HEK293 (cell line): ENCODE results near the gene DUS1L.

Experiments
- CTCF ChIA-PET: fragments of 350-600 bp; formaldehyde crosslinking; extraction: SDS; loops from one replicate; lab custom pipeline; 2021; ENCODE audit warnings: antibody characterized with exemption; lab: Yijun Ruan, JAX
- POLR2A ChIA-PET: fragments of 300-600 bp; formaldehyde crosslinking; extraction: SDS; loops from one replicate; lab custom pipeline; 2020; ENCODE audit warnings: antibody characterized with exemption, inconsistent platforms; lab: Yijun Ruan, JAX
- H3K27ac ChIP-seq: fragments of 200-500 bp; sonication (Bioruptor generic); 2 replicates; pipeline ENCODE4 v1.5.1; 2014; ENCODE audit warnings: low read depth, low read length, control low read depth, inconsistent platforms; ENCODE audit errors: extremely low read depth
- H3K36me3 ChIP-seq, 2 experiments: fragments of 200-500 bp in 1 of 2; sonication (Bioruptor generic) in 1 of 2; 1 replicate in 1 of 2; 2 replicates in 1 of 2; pipeline ENCODE4 v1.5.1; 2014 to 2017; ENCODE audit warnings: inconsistent platforms in 2 of 2, low read length in 2 of 2; ENCODE audit not compliant: control insufficient read depth in 2 of 2, insufficient read depth in 1 of 2
- H3K4me1 ChIP-seq: fragments of 200-500 bp; sonication (Bioruptor generic); 2 replicates; pipeline ENCODE4 v1.5.1; 2014; ENCODE audit warnings: mild to moderate bottlenecking, low read length, inconsistent platforms; ENCODE audit not compliant: control insufficient read depth, insufficient read depth
- H3K4me3 ChIP-seq: 2 replicates; pipeline ENCODE4 v1.5.1; 2011; ENCODE audit warnings: low read depth, mild to moderate bottlenecking, control low read depth, low read length, moderate library complexity
- H3K9me3 ChIP-seq: fragments of 200-500 bp; sonication (Bioruptor generic); 2 replicates; pipeline ENCODE4 v1.5.1; 2014; ENCODE audit warnings: low read depth, low read length, inconsistent platforms; ENCODE audit not compliant: control insufficient read depth, insufficient read depth
- GLIS2 ChIP-seq: fragments of 450-650 bp; formaldehyde crosslinking; IDR thresholded peaks from 2 replicates; pipeline ENCODE4 v1.5.1; 2016; ENCODE audit warnings: missing biosample characterization, missing genetic modification characterization
- IKZF3 ChIP-seq: fragments of 450-650 bp; IDR thresholded peaks from 2 replicates; pipeline ENCODE4 v1.5.0; 2018; ENCODE audit warnings: missing biosample characterization, mild to moderate bottlenecking, missing genetic modification characterization, moderate library complexity
- KLF17 ChIP-seq: fragments of 450-650 bp; formaldehyde crosslinking; IDR thresholded peaks from 2 replicates; pipeline ENCODE4 v1.5.1; 2016; ENCODE audit warnings: missing biosample characterization, missing genetic modification characterization
- KLF7 ChIP-seq: fragments of 450-650 bp; formaldehyde crosslinking; IDR thresholded peaks from 2 replicates; pipeline ENCODE4 v1.5.1; 2016; ENCODE audit warnings: missing biosample characterization, missing genetic modification characterization, borderline replicate concordance
- SCRT2 ChIP-seq: fragments of 450-650 bp; formaldehyde crosslinking; IDR thresholded peaks from 2 replicates; pipeline ENCODE4 v1.5.1; 2016; ENCODE audit warnings: missing biosample characterization, missing genetic modification characterization
- SETDB1 ChIP-seq: IDR thresholded peaks from one replicate; pipeline ENCODE4 v1.6.1; 2017; ENCODE audit warnings: mild to moderate bottlenecking, low read length, moderate library complexity, mixed read lengths; ENCODE audit not compliant: insufficient read length
- SP7 ChIP-seq: fragments of 450-650 bp; formaldehyde crosslinking; IDR thresholded peaks from 2 replicates; pipeline ENCODE4 v1.5.1; 2016; ENCODE audit warnings: missing biosample characterization, missing genetic modification characterization
- ZIC2 ChIP-seq: fragments of 450-650 bp; formaldehyde crosslinking; IDR thresholded peaks from 2 replicates; pipeline ENCODE4 v1.5.1; 2016; ENCODE audit warnings: missing biosample characterization, missing genetic modification characterization
- ZNF138 ChIP-seq: fragments of 450-650 bp; formaldehyde crosslinking; IDR thresholded peaks from 2 replicates; pipeline ENCODE4 v1.5.1; 2016; ENCODE audit warnings: missing biosample characterization, missing genetic modification characterization, borderline replicate concordance
- ZNF169 ChIP-seq: fragments of 450-650 bp; formaldehyde crosslinking; IDR thresholded peaks from 2 replicates; pipeline ENCODE4 v1.5.1; 2016; ENCODE audit warnings: missing biosample characterization, missing genetic modification characterization
- ZNF202 ChIP-seq: fragments of 450-650 bp; formaldehyde crosslinking; IDR thresholded peaks from 2 replicates; pipeline ENCODE4 v1.5.1; 2016; ENCODE audit warnings: missing biosample characterization, missing genetic modification characterization, borderline replicate concordance
- ZNF214 ChIP-seq: fragments of 450-650 bp; formaldehyde crosslinking; IDR thresholded peaks from 2 replicates; pipeline ENCODE4 v1.5.1; 2017; ENCODE audit warnings: missing biosample characterization, mild to moderate bottlenecking, missing genetic modification characterization, borderline replicate concordance
- ZNF423 ChIP-seq: fragments of 450-650 bp; formaldehyde crosslinking; IDR thresholded peaks from 2 replicates; pipeline ENCODE4 v1.5.1; 2016; ENCODE audit warnings: missing biosample characterization, missing genetic modification characterization
- ZNF513 ChIP-seq: fragments of 450-650 bp; IDR thresholded peaks from 2 replicates; pipeline ENCODE4 v1.5.1; 2018; ENCODE audit warnings: missing biosample characterization, missing genetic modification characterization
- ZNF544 ChIP-seq: fragments of 450-650 bp; formaldehyde crosslinking; IDR thresholded peaks from 2 replicates; pipeline ENCODE4 v1.5.0; 2017; ENCODE audit warnings: missing biosample characterization, missing genetic modification characterization
- ZNF600 ChIP-seq: fragments of 450-650 bp; formaldehyde crosslinking; IDR thresholded peaks from 2 replicates; pipeline ENCODE4 v1.5.1; 2016; ENCODE audit warnings: missing biosample characterization, missing genetic modification characterization
- ZNF610 ChIP-seq: fragments of 450-650 bp; formaldehyde crosslinking; IDR thresholded peaks from 2 replicates; pipeline ENCODE4 v1.5.1; 2016; ENCODE audit warnings: missing biosample characterization, missing genetic modification characterization, borderline replicate concordance
- ZNF621 ChIP-seq: fragments of 450-650 bp; formaldehyde crosslinking; IDR thresholded peaks from 2 replicates; pipeline ENCODE4 v1.5.1; 2017; ENCODE audit warnings: missing biosample characterization, missing genetic modification characterization
- ZNF664 ChIP-seq: fragments of 450-650 bp; formaldehyde crosslinking; IDR thresholded peaks from 2 replicates; pipeline ENCODE4 v1.5.1; 2016; ENCODE audit warnings: missing biosample characterization, missing genetic modification characterization
- ZNF76 ChIP-seq: fragments of 450-650 bp; formaldehyde crosslinking; IDR thresholded peaks from 2 replicates; pipeline ENCODE4; 2016; ENCODE audit warnings: low read depth, missing biosample characterization, missing genetic modification characterization, borderline replicate concordance
- ZNF776 ChIP-seq: fragments of 450-650 bp; formaldehyde crosslinking; IDR thresholded peaks from 2 replicates; pipeline ENCODE4 v1.5.0; 2017; ENCODE audit warnings: missing biosample characterization, missing genetic modification characterization, borderline replicate concordance
- ZXDB ChIP-seq: fragments of 450-650 bp; formaldehyde crosslinking; IDR thresholded peaks from 2 replicates; pipeline ENCODE4 v1.5.1; 2016; ENCODE audit warnings: missing biosample characterization, missing genetic modification characterization
- TF ChIP-seq, protein P1 (sequence below): fragments of 450-650 bp; IDR thresholded peaks from 2 replicates; pipeline ENCODE4 v1.5.1; 2018; ENCODE audit warnings: missing biosample characterization, mild to moderate bottlenecking, missing genetic modification characterization
- TF ChIP-seq, protein P2 (sequence below): fragments of 450-650 bp; formaldehyde crosslinking; IDR thresholded peaks from 2 replicates; pipeline ENCODE4 v1.5.1; 2016; ENCODE audit warnings: missing biosample characterization, missing genetic modification characterization
- TF ChIP-seq, protein P3 (sequence below): fragments of 450-650 bp; formaldehyde crosslinking; IDR thresholded peaks from 2 replicates; pipeline ENCODE4 v1.5.1; 2016; ENCODE audit warnings: missing biosample characterization, missing genetic modification characterization

Gene DUS1L

DNA sequence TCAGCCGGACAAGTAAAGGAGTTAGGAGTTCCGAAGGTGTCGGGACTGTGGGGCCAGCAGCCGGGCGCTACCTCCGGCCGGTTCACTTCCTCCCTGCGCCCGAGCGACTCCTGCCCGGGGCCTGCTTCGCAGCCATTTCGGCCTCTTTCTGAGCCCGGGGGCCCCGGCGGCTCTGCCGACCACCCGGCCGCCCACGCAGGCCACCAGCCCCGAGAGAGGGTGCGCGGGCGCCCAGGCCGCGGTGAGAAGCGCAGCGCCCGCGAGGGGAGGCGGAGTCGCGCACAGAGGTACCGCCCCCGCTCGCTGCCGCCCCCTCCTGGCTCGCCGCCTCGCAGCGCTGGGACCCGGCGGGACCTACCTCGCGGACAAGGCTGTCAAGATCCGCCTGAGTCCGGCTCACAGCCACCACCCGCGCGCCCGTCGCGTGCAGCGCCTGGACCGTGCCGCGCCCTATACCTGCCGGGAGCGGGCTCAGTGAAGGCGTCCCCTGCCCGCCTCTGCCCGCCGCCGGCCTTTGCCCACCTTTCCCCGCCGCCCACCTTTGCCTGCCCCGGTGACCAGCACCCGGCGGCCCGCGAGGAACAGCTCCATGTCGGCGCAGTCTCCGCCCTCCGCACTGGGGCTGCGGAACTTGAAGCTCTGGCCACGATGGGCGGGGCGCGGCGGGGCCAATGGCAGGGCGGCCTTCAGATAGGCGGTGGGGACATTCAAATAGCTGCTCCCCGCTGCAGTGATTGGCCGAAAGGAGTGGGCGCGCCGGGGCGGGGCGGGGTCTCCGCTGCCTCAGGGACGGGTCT lies 28.3 kb downstream of the DUS1L start, which contains the start of gene DCXR:
Gene DCXR (minus strand): TSS at position 606 of the 797 bp plus-strand sequence. CDS start 15 bp downstream, at position 591.
- POLR2A ChIA-PET = interaction anchor here (0.5 to 2.7 kb wide), 39 partner anchors 8 to 526 kb away, joined by 3 to 96 read pairs (median 4); partner anchors contain the start of genes ARL16, CENPX, DUS1L and FASN
- CTCF ChIA-PET = interaction anchor here (0.6 to 7.2 kb wide), 31 partner anchors 8 to 487 kb away, joined by 3 to 42 read pairs (median 4); partner anchors contain the start of genes CENPX, FASN and LRRC45
- H3K4me3 ChIP-seq = peak within 1 kb of the TSS; percentile 64
- H3K9me3 ChIP-seq = no peaks in the 10 kb centered on the region
- peaks cover 0 to 34% of the 10 kb centered on the region in 2 experiments; a peak in 1 of 3 replicates for H3K36me3 ChIP-seq
- H3K27ac ChIP-seq = peak within 1 kb of the TSS; percentile 83
- peaks cover 10% of the 10 kb centered on the region for H3K4me1 ChIP-seq
- TF ChIP-seq GLIS2 (tag by site-specific recombination) = peak; percentile 76; the same call in 1 of the 2 replicates
- TF ChIP-seq ZNF202 (tag by site-specific recombination) = no peak
- TF ChIP-seq ZIC2 = no peak; the same call in 1 of the 2 replicates
- TF ChIP-seq ZNF544 (tag by site-specific recombination) = no peak
- peak; percentile 85 for TF ChIP-seq KLF17 (tag by site-specific recombination)
- TF ChIP-seq ZNF76 (tag by site-specific recombination) = peak; percentile 51; the same call in 1 of the 2 replicates
- no peak for TF ChIP-seq ZNF621
- no peak for TF ChIP-seq ZNF664 (tag by site-specific recombination)
- TF ChIP-seq ZNF138 (tag by site-specific recombination) = no peak
- TF ChIP-seq, protein P1, sequence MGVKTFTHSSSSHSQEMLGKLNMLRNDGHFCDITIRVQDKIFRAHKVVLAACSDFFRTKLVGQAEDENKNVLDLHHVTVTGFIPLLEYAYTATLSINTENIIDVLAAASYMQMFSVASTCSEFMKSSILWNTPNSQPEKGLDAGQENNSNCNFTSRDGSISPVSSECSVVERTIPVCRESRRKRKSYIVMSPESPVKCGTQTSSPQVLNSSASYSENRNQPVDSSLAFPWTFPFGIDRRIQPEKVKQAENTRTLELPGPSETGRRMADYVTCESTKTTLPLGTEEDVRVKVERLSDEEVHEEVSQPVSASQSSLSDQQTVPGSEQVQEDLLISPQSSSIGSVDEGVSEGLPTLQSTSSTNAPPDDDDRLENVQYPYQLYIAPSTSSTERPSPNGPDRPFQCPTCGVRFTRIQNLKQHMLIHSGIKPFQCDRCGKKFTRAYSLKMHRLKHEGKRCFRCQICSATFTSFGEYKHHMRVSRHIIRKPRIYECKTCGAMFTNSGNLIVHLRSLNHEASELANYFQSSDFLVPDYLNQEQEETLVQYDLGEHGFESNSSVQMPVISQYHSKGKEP = peak; percentile 50; the same call in 1 of the 2 replicates
- TF ChIP-seq KLF7 (tag by site-specific recombination) = no peak; the same call in 1 of the 2 replicates
- peak; percentile 98 for TF ChIP-seq ZNF600
- TF ChIP-seq, protein P2, sequence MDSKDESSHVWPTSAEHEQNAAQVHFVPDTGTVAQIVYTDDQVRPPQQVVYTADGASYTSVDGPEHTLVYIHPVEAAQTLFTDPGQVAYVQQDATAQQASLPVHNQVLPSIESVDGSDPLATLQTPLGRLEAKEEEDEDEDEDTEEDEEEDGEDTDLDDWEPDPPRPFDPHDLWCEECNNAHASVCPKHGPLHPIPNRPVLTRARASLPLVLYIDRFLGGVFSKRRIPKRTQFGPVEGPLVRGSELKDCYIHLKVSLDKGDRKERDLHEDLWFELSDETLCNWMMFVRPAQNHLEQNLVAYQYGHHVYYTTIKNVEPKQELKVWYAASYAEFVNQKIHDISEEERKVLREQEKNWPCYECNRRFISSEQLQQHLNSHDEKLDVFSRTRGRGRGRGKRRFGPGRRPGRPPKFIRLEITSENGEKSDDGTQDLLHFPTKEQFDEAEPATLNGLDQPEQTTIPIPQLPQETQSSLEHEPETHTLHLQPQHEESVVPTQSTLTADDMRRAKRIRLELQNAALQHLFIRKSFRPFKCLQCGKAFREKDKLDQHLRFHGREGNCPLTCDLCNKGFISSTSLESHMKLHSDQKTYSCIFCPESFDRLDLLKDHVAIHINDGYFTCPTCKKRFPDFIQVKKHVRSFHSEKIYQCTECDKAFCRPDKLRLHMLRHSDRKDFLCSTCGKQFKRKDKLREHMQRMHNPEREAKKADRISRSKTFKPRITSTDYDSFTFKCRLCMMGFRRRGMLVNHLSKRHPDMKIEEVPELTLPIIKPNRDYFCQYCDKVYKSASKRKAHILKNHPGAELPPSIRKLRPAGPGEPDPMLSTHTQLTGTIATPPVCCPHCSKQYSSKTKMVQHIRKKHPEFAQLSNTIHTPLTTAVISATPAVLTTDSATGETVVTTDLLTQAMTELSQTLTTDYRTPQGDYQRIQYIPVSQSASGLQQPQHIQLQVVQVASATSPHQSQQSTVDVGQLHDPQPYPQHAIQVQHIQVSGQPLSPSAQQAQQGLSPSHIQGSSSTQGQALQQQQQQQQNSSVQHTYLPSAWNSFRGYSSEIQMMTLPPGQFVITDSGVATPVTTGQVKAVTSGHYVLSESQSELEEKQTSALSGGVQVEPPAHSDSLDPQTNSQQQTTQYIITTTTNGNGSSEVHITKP = peak; percentile 35
- TF ChIP-seq, protein P3, sequence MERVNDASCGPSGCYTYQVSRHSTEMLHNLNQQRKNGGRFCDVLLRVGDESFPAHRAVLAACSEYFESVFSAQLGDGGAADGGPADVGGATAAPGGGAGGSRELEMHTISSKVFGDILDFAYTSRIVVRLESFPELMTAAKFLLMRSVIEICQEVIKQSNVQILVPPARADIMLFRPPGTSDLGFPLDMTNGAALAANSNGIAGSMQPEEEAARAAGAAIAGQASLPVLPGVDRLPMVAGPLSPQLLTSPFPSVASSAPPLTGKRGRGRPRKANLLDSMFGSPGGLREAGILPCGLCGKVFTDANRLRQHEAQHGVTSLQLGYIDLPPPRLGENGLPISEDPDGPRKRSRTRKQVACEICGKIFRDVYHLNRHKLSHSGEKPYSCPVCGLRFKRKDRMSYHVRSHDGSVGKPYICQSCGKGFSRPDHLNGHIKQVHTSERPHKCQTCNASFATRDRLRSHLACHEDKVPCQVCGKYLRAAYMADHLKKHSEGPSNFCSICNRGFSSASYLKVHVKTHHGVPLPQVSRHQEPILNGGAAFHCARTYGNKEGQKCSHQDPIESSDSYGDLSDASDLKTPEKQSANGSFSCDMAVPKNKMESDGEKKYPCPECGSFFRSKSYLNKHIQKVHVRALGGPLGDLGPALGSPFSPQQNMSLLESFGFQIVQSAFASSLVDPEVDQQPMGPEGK = peak; percentile 83
- TF ChIP-seq ZNF169 (tag by site-specific recombination) = 0 out of 2 replicates have a peak, but pooled peaks have one; percentile 10
- TF ChIP-seq ZXDB (tag by site-specific recombination) = no peak
- TF ChIP-seq SCRT2 (tag by site-specific recombination) = no peak
- peak; percentile 91 for TF ChIP-seq SP7 (tag by site-specific recombination)
- no peak for TF ChIP-seq ZNF513
- no peak for TF ChIP-seq ZNF610 (tag by site-specific recombination)
- no peak for TF ChIP-seq SETDB1
- TF ChIP-seq ZNF214 (tag by site-specific recombination) = no peak
- TF ChIP-seq ZNF776 (tag by site-specific recombination) = no peak
- TF ChIP-seq ZNF423 (tag by site-specific recombination) = no peak
- TF ChIP-seq IKZF3 = no peak
